ENCODE data around the gene CKAP2L. TPM values are rescaled to one million over a fixed set of nuclear protein-coding genes. Genes with fewer than 3 reads are reported as not detected.

CKAP2L gene
- total and polyA plus RNA-seq, 2 experiments from 2014 or later: 16.2 to 30.2 TPM

DNA sequence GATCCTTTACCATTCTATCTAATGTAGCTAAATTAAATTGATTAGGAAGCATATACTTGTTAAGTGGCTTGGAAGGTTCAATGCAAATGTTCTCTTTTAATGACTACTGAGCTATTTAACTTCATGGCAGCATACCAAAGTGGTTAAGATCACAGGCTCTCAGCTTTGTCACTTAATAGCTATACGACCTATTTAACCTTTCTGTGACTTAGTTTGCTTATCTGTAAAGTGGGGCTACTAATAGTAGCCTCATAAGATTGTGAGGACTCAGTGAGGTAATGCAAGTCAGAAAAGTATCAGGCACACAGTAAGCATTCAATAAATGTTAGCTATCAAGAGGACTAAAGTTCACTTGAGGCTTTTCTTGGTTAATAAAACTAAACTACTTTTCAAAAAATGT lies 4.3 kb downstream of the CKAP2L start:
- Histone ChIP-seq H2AFZ (no peak overlapping the region), H3F3A (replicated peaks; ENCODE audit: low read depth) (no peaks in the 10 kb centered on the region; the same call in 1 of the 2 replicates), H3K4me3 (no peak overlapping the region), H3K36me3 (ENCODE audit: insufficient read depth) (peaks cover 18% of the 10 kb centered on the region), H4K20me1 (replicated peaks; ENCODE audit: insufficient read depth) (peaks cover 6% of the 10 kb centered on the region), H3K4me2 (no peak overlapping the region), H3K79me2 (replicated peaks; ENCODE audit: insufficient read depth) (peaks cover 10% of the 10 kb centered on the region), H3K27ac (ENCODE audit: low read depth) (no peak overlapping the region), H3K27me3 (ENCODE audit: insufficient read depth) (no peaks in the 10 kb centered on the region), H3K9me2 (ENCODE audit: insufficient read depth) (no peaks in the 10 kb centered on the region), H3K4me1 (ENCODE audit: insufficient read depth) (peaks cover 5% of the 10 kb centered on the region; the same call in 1 of the 2 replicates)
- TF ChIP-seq STAT1 (IDR thresholded peaks at IDR 0.05; ENCODE audit: unreplicated experiment) (no peak), NANOG (IDR thresholded peaks at IDR 0.05; ENCODE audit: borderline replicate concordance) (no peak), POLR2AphosphoS5 (IDR thresholded peaks at IDR 0.05; ENCODE audit: low read depth) (no peak), CREB1 (CRISPR knock-in tag; IDR thresholded peaks at IDR 0.05; ENCODE audit: low read depth) (no peak), ZNF331 (CRISPR knock-in tag; IDR thresholded peaks at IDR 0.05; ENCODE audit: low read depth) (no peak), EZH2 (IDR thresholded peaks at IDR 0.05; ENCODE audit: low read depth, unreplicated experiment) (no peak), ZNF114 (CRISPR knock-in tag; IDR thresholded peaks at IDR 0.05) (no peak), JUNB (IDR thresholded peaks at IDR 0.05; ENCODE audit: unreplicated experiment) (no peak), EZH2phosphoT487 (IDR thresholded peaks at IDR 0.05; ENCODE audit: unreplicated experiment) (no peak)
- TF ChIP-seq, protein P1, sequence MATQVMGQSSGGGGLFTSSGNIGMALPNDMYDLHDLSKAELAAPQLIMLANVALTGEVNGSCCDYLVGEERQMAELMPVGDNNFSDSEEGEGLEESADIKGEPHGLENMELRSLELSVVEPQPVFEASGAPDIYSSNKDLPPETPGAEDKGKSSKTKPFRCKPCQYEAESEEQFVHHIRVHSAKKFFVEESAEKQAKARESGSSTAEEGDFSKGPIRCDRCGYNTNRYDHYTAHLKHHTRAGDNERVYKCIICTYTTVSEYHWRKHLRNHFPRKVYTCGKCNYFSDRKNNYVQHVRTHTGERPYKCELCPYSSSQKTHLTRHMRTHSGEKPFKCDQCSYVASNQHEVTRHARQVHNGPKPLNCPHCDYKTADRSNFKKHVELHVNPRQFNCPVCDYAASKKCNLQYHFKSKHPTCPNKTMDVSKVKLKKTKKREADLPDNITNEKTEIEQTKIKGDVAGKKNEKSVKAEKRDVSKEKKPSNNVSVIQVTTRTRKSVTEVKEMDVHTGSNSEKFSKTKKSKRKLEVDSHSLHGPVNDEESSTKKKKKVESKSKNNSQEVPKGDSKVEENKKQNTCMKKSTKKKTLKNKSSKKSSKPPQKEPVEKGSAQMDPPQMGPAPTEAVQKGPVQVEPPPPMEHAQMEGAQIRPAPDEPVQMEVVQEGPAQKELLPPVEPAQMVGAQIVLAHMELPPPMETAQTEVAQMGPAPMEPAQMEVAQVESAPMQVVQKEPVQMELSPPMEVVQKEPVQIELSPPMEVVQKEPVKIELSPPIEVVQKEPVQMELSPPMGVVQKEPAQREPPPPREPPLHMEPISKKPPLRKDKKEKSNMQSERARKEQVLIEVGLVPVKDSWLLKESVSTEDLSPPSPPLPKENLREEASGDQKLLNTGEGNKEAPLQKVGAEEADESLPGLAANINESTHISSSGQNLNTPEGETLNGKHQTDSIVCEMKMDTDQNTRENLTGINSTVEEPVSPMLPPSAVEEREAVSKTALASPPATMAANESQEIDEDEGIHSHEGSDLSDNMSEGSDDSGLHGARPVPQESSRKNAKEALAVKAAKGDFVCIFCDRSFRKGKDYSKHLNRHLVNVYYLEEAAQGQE (IDR thresholded peaks at IDR 0.05; ENCODE audit: unreplicated experiment): no peak
- TF ChIP-seq, protein P2, sequence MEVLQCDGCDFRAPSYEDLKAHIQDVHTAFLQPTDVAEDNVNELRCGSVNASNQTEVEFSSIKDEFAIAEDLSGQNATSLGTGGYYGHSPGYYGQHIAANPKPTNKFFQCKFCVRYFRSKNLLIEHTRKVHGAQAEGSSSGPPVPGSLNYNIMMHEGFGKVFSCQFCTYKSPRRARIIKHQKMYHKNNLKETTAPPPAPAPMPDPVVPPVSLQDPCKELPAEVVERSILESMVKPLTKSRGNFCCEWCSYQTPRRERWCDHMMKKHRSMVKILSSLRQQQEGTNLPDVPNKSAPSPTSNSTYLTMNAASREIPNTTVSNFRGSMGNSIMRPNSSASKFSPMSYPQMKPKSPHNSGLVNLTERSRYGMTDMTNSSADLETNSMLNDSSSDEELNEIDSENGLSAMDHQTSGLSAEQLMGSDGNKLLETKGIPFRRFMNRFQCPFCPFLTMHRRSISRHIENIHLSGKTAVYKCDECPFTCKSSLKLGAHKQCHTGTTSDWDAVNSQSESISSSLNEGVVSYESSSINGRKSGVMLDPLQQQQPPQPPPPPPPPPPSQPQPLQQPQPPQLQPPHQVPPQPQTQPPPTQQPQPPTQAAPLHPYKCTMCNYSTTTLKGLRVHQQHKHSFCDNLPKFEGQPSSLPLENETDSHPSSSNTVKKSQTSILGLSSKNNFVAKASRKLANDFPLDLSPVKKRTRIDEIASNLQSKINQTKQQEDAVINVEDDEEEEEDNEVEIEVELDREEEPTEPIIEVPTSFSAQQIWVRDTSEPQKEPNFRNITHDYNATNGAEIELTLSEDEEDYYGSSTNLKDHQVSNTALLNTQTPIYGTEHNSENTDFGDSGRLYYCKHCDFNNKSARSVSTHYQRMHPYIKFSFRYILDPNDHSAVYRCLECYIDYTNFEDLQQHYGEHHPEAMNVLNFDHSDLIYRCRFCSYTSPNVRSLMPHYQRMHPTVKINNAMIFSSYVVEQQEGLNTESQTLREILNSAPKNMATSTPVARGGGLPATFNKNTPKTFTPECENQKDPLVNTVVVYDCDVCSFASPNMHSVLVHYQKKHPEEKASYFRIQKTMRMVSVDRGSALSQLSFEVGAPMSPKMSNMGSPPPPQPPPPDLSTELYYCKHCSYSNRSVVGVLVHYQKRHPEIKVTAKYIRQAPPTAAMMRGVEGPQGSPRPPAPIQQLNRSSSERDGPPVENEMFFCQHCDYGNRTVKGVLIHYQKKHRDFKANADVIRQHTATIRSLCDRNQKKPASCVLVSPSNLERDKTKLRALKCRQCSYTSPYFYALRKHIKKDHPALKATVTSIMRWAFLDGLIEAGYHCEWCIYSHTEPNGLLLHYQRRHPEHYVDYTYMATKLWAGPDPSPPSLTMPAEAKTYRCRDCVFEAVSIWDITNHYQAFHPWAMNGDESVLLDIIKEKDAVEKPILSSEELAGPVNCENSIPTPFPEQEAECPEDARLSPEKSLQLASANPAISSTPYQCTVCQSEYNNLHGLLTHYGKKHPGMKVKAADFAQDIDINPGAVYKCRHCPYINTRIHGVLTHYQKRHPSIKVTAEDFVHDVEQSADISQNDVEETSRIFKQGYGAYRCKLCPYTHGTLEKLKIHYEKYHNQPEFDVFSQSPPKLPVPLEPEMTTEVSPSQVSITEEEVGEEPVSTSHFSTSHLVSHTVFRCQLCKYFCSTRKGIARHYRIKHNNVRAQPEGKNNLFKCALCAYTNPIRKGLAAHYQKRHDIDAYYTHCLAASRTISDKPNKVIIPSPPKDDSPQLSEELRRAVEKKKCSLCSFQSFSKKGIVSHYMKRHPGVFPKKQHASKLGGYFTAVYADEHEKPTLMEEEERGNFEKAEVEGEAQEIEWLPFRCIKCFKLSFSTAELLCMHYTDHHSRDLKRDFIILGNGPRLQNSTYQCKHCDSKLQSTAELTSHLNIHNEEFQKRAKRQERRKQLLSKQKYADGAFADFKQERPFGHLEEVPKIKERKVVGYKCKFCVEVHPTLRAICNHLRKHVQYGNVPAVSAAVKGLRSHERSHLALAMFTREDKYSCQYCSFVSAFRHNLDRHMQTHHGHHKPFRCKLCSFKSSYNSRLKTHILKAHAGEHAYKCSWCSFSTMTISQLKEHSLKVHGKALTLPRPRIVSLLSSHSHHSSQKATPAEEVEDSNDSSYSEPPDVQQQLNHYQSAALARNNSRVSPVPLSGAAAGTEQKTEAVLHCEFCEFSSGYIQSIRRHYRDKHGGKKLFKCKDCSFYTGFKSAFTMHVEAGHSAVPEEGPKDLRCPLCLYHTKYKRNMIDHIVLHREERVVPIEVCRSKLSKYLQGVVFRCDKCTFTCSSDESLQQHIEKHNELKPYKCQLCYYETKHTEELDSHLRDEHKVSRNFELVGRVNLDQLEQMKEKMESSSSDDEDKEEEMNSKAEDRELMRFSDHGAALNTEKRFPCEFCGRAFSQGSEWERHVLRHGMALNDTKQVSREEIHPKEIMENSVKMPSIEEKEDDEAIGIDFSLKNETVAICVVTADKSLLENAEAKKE (CRISPR knock-in tag; IDR thresholded peaks at IDR 0.05): no peak
- TF ChIP-seq, protein P3, sequence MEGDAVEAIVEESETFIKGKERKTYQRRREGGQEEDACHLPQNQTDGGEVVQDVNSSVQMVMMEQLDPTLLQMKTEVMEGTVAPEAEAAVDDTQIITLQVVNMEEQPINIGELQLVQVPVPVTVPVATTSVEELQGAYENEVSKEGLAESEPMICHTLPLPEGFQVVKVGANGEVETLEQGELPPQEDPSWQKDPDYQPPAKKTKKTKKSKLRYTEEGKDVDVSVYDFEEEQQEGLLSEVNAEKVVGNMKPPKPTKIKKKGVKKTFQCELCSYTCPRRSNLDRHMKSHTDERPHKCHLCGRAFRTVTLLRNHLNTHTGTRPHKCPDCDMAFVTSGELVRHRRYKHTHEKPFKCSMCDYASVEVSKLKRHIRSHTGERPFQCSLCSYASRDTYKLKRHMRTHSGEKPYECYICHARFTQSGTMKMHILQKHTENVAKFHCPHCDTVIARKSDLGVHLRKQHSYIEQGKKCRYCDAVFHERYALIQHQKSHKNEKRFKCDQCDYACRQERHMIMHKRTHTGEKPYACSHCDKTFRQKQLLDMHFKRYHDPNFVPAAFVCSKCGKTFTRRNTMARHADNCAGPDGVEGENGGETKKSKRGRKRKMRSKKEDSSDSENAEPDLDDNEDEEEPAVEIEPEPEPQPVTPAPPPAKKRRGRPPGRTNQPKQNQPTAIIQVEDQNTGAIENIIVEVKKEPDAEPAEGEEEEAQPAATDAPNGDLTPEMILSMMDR (conservative IDR thresholded peaks at IDR 0.05; ENCODE audit: low read depth in 2 of 2): no peak
- TF ChIP-seq, protein P4, sequence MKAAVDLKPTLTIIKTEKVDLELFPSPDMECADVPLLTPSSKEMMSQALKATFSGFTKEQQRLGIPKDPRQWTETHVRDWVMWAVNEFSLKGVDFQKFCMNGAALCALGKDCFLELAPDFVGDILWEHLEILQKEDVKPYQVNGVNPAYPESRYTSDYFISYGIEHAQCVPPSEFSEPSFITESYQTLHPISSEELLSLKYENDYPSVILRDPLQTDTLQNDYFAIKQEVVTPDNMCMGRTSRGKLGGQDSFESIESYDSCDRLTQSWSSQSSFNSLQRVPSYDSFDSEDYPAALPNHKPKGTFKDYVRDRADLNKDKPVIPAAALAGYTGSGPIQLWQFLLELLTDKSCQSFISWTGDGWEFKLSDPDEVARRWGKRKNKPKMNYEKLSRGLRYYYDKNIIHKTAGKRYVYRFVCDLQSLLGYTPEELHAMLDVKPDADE (IDR thresholded peaks at IDR 0.05): no peak
- H3K4me3 Mint-ChIP-seq: no peak overlapping the region
- DNase-seq (ENCODE audit: low spot score): no peak
- no peaks in the 10 kb centered on the region for H3K9me3 Mint-ChIP-seq
- no peak overlapping the region for H3K27ac Mint-ChIP-seq
- peaks cover 7% of the 10 kb centered on the region for H3K4me1 Mint-ChIP-seq
- ATAC-seq: no peak
- H3K27me3 Mint-ChIP-seq (ENCODE audit: insufficient read depth, low read depth, poor library complexity): no peaks in the 10 kb centered on the region
- peaks cover 26% of the 10 kb centered on the region; the same call in 2 of the 3 replicates for H3K36me3 Mint-ChIP-seq (ENCODE audit: low read depth)

All from GM23338 (cell line).